Cortex of kidney (tissue), 1 donor: ENCODE data around the gene EPHA4.

Experiments used
- DNase-seq: peaks from one replicate; lab custom pipeline; 2025; lab: John Stamatoyannopoulos, UW

The EPHA4 gene

GRCh38 chr2:221392228-221392881 lies 179.7 kb downstream of the EPHA4 start:
- no peak for DNase-seq

DNA sequence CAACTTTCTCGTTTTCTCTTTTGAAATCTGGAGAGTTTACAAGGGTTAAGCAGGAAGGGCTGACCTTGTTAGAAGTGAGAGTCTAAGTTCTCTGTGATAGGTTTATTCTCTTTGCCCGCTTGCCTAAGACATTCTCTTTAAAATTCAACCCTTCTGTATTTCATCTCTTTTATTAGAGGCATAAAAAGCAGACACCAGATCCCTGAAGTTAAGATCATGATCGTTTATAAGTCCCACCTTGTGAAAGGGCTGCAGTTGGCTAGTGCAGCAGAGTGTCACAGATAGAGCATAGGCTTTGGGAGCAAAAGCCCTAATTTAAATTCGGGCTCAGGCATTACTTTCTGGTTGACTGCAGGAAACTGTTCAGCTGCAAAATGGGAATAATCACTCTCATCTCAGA lies 181.2 kb downstream of the EPHA4 start:
- DNase-seq = no peak

GRCh38 chr2:221389904-221390303 lies 182.2 kb downstream of the EPHA4 start:
- DNase-seq = no peak

DNA sequence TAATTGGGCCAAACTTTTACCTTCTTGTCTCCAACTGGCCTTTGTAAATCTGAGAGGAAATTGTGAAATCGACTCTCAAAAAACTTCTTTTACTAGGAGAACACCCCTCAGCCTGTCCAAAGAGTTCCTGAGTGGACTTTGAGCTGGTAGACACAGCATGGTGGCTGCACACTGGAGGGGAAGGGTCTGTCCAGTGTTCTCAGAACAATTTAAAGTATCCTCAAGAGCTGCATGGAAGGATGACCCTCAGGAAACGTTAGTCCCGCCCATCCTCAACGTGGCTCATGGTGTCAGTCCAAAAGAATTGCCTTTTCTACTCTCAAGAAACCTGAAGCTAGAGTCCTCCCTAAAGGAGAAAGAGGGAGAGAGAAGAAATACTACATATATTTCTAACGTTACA lies 182.7 kb downstream of the EPHA4 start:
- DNase-seq = no peak

DNA sequence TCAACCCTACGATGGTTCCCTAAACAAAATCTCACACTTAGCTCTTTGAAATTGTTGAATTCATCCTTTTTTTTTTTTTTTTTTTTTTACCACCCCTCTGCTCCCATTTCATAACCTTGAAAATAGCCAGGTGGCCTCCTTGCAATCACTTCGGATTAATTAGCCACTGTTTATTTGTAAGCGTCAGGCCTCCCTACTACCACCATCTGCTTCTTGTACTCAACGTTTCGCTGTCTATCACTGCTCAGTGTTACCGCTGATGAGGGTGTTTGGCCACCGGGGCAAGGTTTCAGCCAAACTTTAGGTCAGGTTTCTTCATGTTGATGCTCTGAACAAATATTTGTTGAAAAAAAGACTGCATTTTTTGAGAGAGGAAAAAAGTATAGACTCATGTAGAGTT lies 183.2 kb downstream of the EPHA4 start:
- no peak for DNase-seq

- no peak for DNase-seq
Observed at GRCh38 chr2:221385716-221386115, 186.4 kb downstream of the EPHA4 start.

- no peak for DNase-seq
Observed at GRCh38 chr2:221381928-221382488, 190.1 kb downstream of the EPHA4 start.

- DNase-seq = no peak
Observed at GRCh38 chr2:221380686-221381085, 191.4 kb downstream of the EPHA4 start.

DNA sequence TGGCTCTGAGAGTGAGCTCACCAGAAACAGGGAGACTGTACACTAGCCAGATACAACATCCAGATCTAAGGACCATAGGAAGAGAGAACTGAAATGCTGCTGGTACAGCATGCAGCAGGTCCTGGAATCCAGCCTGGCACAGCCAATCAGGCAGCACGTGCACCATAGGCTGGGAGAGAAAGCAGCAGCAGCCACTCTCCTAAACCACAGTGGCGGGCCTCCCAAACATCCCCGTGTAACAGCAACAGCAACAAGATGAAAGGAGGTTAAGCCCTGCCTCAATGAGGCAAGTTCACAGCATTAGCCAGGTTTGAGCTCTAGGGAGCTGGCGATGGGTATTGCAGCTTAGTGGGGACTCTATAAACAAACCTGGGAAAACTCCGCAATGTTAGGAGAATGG lies 192.0 kb downstream of the EPHA4 start:
- DNase-seq = no peak

GRCh38 chr2:221377597-221377996 lies 194.5 kb downstream of the EPHA4 start:
- DNase-seq = no peak

GRCh38 chr2:221377066-221377465 lies 195.0 kb downstream of the EPHA4 start:
- no peak for DNase-seq

DNA sequence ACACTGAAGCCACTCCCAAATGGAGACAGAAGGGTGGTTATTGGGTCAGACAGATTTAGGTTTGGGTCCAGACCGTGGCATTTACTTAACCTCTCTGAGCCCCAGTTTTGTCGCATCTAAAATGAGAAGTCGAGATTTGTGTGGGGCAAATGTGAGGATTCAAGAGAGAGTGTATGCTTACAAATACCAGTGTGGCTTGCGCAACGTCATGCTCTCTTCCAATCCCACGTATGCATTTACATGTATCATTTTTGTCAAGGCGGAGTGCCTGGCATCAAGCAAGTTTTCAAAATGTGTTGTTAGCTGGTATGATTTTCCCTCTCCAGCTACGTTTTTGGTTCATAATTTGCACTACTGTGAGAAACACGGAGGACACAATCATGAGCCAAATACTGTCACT lies 197.9 kb downstream of the EPHA4 start:
- DNase-seq = no peak

DNA sequence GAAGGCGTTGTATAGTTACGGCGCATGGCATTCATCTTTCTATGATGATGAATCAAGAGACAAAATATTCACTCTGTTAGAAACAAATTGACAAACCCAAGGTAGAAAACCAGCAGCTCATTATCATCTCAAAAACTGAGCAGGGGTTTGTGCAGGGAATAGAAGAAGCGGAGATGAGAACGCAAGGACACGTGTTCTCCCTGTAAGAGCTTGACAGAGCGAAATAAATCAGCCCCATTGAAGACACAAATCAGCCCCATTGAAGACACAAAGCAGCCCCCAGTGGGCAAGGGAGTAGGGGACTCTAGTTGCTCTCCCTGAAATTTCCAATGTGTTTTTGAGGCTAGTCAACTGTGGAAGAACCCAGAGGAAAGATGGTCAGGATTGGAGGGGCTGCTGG lies 199.2 kb downstream of the EPHA4 start:
- no peak for DNase-seq

DNA sequence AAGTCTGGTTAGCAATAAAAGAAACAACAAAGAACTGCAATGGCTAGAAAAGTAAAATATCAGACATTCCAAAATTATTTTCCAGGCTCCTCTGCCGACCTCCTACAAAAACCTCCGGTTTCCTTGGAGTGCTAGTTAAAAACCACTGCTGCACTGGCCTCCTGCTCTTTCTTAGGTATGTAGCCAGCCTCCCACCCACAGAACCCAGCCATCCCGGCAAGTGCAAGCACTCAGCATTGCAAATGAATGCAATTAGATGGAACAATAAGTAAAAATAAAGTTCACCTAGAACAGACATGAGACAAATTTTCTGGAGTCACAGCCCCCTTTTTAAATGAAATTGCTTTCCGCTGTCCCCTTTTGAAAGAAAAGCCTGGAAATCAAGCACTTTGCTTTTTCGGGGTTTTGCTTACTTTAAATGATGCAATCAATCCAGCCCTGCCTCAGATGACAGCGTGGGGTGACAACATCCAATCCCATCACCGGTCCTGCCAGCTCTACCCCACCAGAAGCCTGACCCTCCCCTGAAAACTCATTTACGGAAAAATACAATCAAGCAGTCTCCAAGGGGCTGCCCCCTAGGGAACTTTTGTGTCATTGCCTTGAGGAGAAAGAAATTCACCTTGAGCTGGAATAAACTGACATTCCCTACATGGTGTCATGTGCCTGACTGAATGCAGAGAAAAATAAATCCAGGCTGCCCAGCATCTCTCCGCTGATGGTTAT lies 199.8 kb downstream of the EPHA4 start:
- DNase-seq = no peak

DNA sequence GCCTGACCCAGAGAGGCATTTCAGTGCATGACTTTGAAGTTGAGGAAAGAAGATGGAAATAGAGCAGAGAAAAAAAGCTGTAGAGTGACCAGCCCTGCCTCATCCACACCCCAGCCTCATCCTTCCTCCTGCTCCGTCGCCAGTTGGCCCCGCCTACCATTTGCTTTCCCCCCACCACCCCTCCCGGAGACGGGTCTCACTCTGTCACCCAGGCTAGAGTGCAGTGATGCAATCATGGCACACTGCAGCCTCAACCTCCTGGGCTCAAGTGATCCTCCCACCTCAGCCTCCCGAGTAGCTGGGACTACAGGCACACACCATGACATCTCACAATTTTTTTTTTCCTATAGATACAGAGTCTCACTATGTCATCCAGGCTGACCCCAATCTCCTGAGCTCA lies 200.8 kb downstream of the EPHA4 start:
- no peak for DNase-seq

- no peak for DNase-seq
Observed at GRCh38 chr2:221370857-221371211, 201.3 kb downstream of the EPHA4 start.

- DNase-seq = no peak
Observed at GRCh38 chr2:221370076-221370856, 201.8 kb downstream of the EPHA4 start.
